HepG2 (cell line): ENCODE results near the gene GLIS2. TPM values are rescaled to one million over a fixed set of nuclear protein-coding genes. Genes with fewer than 3 reads are reported as not detected.

Experiments used
- AFF4 ChIP-seq: sonication (generic); formaldehyde crosslinking; IDR thresholded peaks from 2 replicates; pipeline ENCODE4 v1.4.0; 2020; ENCODE audit warnings: missing genetic modification reagents
- ARHGAP35 ChIP-seq: sonication (generic); formaldehyde crosslinking; IDR thresholded peaks from 2 replicates; pipeline ENCODE4 v1.9.0; 2022; ENCODE audit warnings: mild to moderate bottlenecking, inconsistent platforms, moderate library complexity, missing genetic modification reagents, borderline replicate concordance
- ARNTL ChIP-seq: sonication (generic); formaldehyde crosslinking; IDR thresholded peaks from 2 replicates; pipeline ENCODE4 v1.4.0; 2020; ENCODE audit warnings: mild to moderate bottlenecking, missing genetic modification reagents
- BRCA1 ChIP-seq: sonication (generic); formaldehyde crosslinking; IDR thresholded peaks from 2 replicates; pipeline ENCODE4 v1.4.0; 2020; ENCODE audit warnings: missing genetic modification reagents
- CHCHD3 ChIP-seq: sonication (generic); formaldehyde crosslinking; IDR thresholded peaks from 2 replicates; pipeline ENCODE4 v1.8.0; 2022; ENCODE audit warnings: mild to moderate bottlenecking, missing genetic modification reagents, moderate library complexity
- DMAP1 ChIP-seq: IDR thresholded peaks from 2 replicates; pipeline ENCODE4 v1.6.1; 2016
- DPF2 ChIP-seq: sonication (generic); formaldehyde crosslinking; IDR thresholded peaks from 2 replicates; pipeline ENCODE4 v1.4.0; 2020; ENCODE audit warnings: mild to moderate bottlenecking, low read depth, missing genetic modification reagents, borderline replicate concordance
- E2F1 ChIP-seq: sonication (generic); formaldehyde crosslinking; IDR thresholded peaks from 2 replicates; pipeline ENCODE4 v1.5.0; 2020; ENCODE audit warnings: missing genetic modification reagents
- EED ChIP-seq: sonication (generic); formaldehyde crosslinking; IDR thresholded peaks from 2 replicates; pipeline ENCODE4 v1.5.0; 2020; ENCODE audit warnings: mild to moderate bottlenecking, missing genetic modification reagents
- GABPB1 ChIP-seq: IDR thresholded peaks from 2 replicates; pipeline ENCODE4 v1.6.1; 2016; ENCODE audit warnings: mild to moderate bottlenecking, missing genetic modification reagents, moderate library complexity, missing compliant biosample characterization
- RBAK ChIP-seq: sonication (generic); formaldehyde crosslinking; IDR thresholded peaks from 2 replicates; pipeline ENCODE4 v1.5.1; 2020; ENCODE audit warnings: mild to moderate bottlenecking, missing genetic modification reagents
- RBM22 ChIP-seq: fragments of 200-400 bp; formaldehyde crosslinking; optimal IDR thresholded peaks from 2 replicates; pipeline ENCODE3; 2017; ENCODE audit warnings: mild to moderate bottlenecking, low read length, moderate library complexity
- REXO4 ChIP-seq: sonication (generic); formaldehyde crosslinking; IDR thresholded peaks from 2 replicates; pipeline ENCODE4 v1.8.0; 2022; ENCODE audit warnings: missing genetic modification reagents, mild to moderate bottlenecking, borderline replicate concordance
- SNRNP70 ChIP-seq: fragments of 200-400 bp; formaldehyde crosslinking; IDR thresholded peaks from 2 replicates; pipeline ENCODE4 v1.6.1; 2017; ENCODE audit warnings: mild to moderate bottlenecking, low read depth, low read length, moderate library complexity
- TAF15 ChIP-seq: fragments of 200-400 bp; formaldehyde crosslinking; IDR thresholded peaks from one replicate; pipeline ENCODE4 v1.6.1; 2018; ENCODE audit warnings: mild to moderate bottlenecking, low read depth, low read length; ENCODE audit not compliant: poor library complexity, severe bottlenecking
- TCF12 ChIP-seq, 2 experiments: fragments of 450-650 bp in 1 of 2; sonication (generic) in 1 of 2; formaldehyde crosslinking in 1 of 2; IDR thresholded peaks; 2 replicates each; pipeline versions ENCODE4 v1.6.1 to v1.8.0; 2017 to 2022; ENCODE audit warnings: antibody characterized with exemption in 1 of 2, mild to moderate bottlenecking in 1 of 2, missing genetic modification reagents in 1 of 2, moderate library complexity in 1 of 2
- XBP1 ChIP-seq: sonication (generic); formaldehyde crosslinking; IDR thresholded peaks from 2 replicates; pipeline ENCODE4 v1.5.0; 2020; ENCODE audit warnings: missing genetic modification reagents
- ZNF251 ChIP-seq: sonication (generic); formaldehyde crosslinking; IDR thresholded peaks from 2 replicates; pipeline ENCODE4 v1.9.0; 2021; ENCODE audit warnings: mild to moderate bottlenecking, missing genetic modification reagents
- ZNF292 ChIP-seq: sonication (generic); formaldehyde crosslinking; IDR thresholded peaks from 2 replicates; pipeline ENCODE4 v1.8.1; 2022; ENCODE audit warnings: mild to moderate bottlenecking, low read depth, missing genetic modification reagents, borderline replicate concordance
- ZNF597 ChIP-seq: sonication (generic); formaldehyde crosslinking; IDR thresholded peaks from 2 replicates; pipeline ENCODE4 v1.5.0; 2020; ENCODE audit warnings: missing genetic modification reagents
- ZNF720 ChIP-seq: sonication (generic); formaldehyde crosslinking; IDR thresholded peaks from 2 replicates; pipeline ENCODE4 v1.4.0; 2020; ENCODE audit warnings: missing genetic modification reagents
- ZNF776 ChIP-seq: sonication (generic); formaldehyde crosslinking; IDR thresholded peaks from 2 replicates; pipeline ENCODE4 v1.4.0; 2020; ENCODE audit warnings: mild to moderate bottlenecking, missing genetic modification reagents
- ZNF777 ChIP-seq: sonication (generic); formaldehyde crosslinking; IDR thresholded peaks from 2 replicates; pipeline ENCODE4 v1.4.0; 2020; ENCODE audit warnings: missing genetic modification reagents
- ZSCAN31 ChIP-seq: sonication (generic); formaldehyde crosslinking; IDR thresholded peaks from 2 replicates; pipeline ENCODE4 v1.5.0; 2020; ENCODE audit warnings: low read depth, mild to moderate bottlenecking, missing genetic modification reagents
- polyA plus RNA-seq, 8 experiments: library from polyadenylated mRNA; depleted of rRNA in 3 of 8; stranded (reverse) in 7 of 8; unstranded in 1 of 8; fragments of >200 nt; fragmentation: Illumina TruSeq in 4 of 8; extraction: Trizol in 4 of 8; gene quantifications; 2 replicates each; pipeline versions ENCODE4 v1.2.1 to v1.2.3, GENCODE V29; 2011 to 2016; ENCODE audit warnings: low read depth in 4 of 8, missing spikeins in 1 of 8, mixed read lengths in 1 of 8; ENCODE audit not compliant: insufficient read depth in 1 of 8
- total RNA-seq, 5 experiments: library from RNA; depleted of rRNA; stranded (reverse); fragments of >200 nt; fragmentation: Illumina TruSeq; extraction: Trizol; gene quantifications; 2 replicates each; pipeline ENCODE4 v1.2.3, GENCODE V29; 2016; ENCODE audit warnings: low read depth in 1 of 5

GLIS2 gene
- total and polyA plus RNA-seq, 2 of the 13 experiments (the other 11 are each of a cell fraction or from before 2014, with no cell fraction given), result 0.28 to 0.29 TPM

- TF ChIP-seq TCF12 (IDR thresholded peaks at IDR 0.05) (no peak), TCF12 (CRISPR knock-in tag; IDR thresholded peaks at IDR 0.05) (peak; percentile 61; the same call in 1 of the 2 replicates), RBM22 (peak; percentile 76), BRCA1 (CRISPR knock-in tag) (no peak; the same call in 1 of the 2 replicates), ZNF720 (CRISPR knock-in tag) (no peak), ZNF776 (CRISPR knock-in tag) (0 out of 2 replicates have a peak, but pooled peaks have one; percentile 46), DMAP1 (CRISPR knock-in tag) (0 out of 2 replicates have a peak, but pooled peaks have one; percentile 26), E2F1 (CRISPR knock-in tag) (no peak), EED (CRISPR knock-in tag) (no peak), RBAK (CRISPR knock-in tag) (no peak), GABPB1 (CRISPR knock-in tag) (peak; percentile 44), ARHGAP35 (no peak; the same call in 1 of the 2 replicates), ZSCAN31 (no peak), DPF2 (CRISPR knock-in tag) (peak; percentile 89), TAF15 (no peak), CHCHD3 (CRISPR knock-in tag) (no peak), AFF4 (CRISPR knock-in tag) (no peak), REXO4 (CRISPR knock-in tag) (no peak), ZNF292 (CRISPR knock-in tag) (peak; percentile 71; the same call in 1 of the 2 replicates), ZNF597 (CRISPR knock-in tag) (no peak), ZNF777 (no peak), ARNTL (no peak), SNRNP70 (no peak), XBP1 (CRISPR knock-in tag) (no peak), ZNF251 (no peak)
Measured at GRCh38 chr16:4345836-4346781, 30.2 kb downstream of the GLIS2 start (continued).
